DMS79 treated with DMSO at 0.1 percent for 48 hours (cell line): Measurements from ENCODE around the gene ASCC2.
A peak's percentile ranks its signal among the peaks of the same experiment; 100 is the strongest.
"Not testable (repeated sequence)": the region's sequence is repeated elsewhere in the genome, so short reads cannot be mapped to it uniquely, and the experiment has no call there.

Experiments used
- DNase-seq: peaks from one replicate; lab custom pipeline; 2025; lab: John Stamatoyannopoulos, UW

Gene ASCC2

DNA sequence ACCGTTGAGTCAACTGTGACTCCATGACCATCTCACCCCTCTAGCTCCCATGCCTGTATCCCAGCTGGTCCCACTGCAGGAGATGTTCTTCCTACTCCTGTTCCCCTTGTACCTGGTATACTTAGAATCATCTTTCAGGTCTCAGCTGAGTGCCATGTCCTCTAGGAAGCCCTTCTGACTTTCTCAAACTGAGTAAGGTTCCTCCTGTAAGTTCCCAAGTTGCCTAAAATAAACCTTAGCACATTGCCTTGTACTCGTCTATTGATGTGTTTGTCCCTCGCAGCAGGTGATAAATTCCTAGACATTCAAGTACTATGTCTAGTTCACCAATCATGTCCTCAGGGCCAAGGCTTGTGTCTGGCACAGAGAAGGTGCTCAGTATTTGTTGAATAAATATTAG, 18.4 kb upstream of the ASCC2 start:
- no peak for DNase-seq

DNA sequence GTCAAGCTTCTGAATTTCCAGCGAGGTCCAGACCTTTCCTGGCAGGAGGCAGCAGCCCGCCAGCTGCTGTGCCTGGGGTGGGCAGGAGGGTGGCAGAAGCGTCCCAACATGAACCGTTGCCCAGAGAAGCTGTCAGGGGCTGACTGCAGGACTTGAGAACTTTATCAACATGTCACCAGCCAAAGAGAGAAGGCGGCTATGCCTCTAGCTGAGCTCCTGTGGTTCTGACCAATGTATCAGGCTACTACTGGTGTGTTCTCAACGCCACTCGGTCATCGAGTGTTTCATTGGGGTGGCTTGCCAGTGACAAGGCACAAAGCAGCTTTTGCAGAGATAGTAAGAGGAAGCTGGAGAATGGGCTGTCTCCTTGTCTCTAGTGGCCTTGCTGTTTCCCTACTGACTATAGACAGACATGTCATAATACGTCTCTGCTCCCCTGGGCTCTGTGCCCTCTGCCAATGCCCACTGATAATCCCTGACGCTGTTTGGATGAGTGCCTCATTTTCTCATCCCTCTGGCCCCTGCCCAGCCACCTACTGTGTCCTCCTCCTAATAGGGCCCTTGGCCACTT, 17.6 kb upstream of the ASCC2 start:
- DNase-seq, result no peak

DNA sequence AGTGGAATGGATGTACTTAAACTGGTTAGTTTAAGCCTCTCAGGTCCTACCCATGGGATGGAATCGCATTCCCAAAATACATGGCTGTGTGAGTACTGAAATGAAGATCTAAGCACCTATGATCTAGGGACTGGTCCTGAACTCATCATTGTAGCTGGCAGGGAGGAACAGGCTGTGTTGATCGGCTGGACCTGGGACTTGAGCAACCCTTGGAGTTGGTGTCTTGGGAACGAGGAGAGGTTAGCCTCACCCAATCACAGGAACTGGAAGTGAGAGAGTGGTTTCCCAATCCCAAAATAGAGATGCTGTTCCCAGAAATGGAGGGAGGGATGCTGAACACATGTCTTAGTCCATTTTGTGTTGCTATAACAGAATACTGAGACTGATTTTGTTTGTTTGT, 16.4 kb upstream of the ASCC2 start:
- DNase-seq, result no peak

DNA sequence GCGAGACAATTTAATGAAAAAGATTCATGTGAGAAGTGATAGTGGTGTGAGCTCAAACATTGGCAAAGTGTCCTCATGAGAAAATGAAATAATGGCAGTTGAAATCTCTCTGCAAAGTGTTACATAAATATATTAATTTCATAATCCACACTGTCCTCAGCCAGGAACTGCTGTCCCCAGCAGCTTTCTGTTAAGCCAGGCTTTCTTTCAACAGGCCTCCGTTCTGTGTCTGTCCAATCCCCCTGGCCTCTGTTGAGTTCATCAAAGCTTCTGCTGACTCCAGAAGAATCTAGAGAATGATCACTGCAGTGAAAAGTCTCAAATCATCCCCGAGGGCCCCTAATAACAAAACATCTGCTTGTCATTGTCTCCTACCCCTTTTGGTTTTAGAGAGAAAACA, 10.0 kb upstream of the ASCC2 start:
- DNase-seq, result no peak

DNA sequence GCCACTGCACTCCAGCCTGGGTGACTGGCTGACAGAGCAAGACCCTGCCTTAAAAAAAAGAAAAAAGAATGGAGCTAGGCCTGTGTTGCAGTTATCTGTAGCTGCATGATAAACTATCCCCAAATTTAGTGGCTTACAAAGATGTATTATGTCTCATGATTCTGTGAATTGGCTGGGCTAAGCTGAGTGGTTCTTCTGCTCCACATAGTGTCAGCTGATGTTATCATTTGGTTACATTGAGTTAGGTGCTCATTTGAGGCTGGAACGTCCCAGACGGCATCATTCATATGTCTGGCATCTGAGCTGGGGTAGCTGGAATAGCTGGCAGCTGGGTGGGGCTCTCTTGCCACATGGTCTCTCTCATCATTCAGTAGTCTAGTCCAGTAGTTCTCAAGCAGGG, 8.2 kb upstream of the ASCC2 start:
- DNase-seq, result no peak

DNA sequence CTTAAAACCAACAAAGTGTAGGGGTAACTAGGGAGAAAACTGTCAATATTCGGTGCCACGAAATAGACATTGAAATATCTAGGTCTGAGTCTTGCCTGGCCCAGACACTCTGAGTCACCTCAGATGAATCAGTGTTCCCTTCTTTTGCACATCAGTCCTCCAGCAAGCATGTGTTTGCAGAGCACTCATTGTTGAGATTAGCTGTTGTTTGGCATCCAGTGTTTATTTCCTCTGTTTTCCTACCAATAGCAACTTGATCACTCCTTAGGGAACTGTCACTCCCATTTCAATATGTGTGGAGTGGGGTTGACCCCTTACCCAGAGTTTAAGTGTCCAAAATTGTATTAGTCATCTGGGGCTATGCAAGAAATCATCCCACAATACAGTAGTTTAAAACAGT, 4.7 kb upstream of the ASCC2 start:
- DNase-seq, result no peak

DNA sequence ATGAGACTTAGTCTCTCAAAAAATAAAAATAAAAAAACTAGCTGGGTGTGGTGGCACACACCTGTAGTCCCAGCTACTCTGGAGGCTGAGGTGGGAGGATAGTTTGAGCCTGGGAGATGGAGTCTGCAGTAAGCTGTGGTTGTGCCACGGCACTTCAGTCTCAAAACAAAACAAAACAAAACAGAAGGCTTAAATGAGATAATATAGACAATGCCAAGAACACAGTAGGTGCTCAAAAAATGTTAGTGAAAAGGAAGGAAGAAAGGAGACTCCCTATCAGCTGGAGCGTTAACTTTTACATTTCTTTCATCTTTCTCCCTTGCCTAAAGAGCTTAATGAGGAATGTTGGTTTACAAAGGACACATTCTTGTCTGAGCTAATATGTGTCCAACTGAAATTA, 4.1 kb upstream of the ASCC2 start:
- no peak for DNase-seq

DNA sequence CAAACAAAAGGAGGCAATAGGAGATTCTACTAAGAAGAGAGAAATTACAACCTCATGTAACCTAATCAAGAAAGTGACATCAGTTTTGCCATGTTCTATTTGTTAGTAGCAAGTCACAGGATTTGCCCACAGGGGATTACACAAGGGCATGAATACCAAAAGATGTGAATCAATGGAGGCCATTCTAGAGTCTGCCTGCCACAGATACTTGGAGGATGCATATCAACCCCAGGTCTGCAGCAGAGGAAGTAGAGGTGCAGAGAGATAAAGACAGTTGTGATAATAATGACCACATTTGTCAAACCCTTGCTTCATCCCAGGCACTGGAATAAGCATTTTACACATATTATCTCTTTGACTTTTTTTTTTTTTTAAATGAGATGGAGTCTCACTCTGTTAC, 2.4 kb upstream of the ASCC2 start:
- DNase-seq, result no peak

DNA sequence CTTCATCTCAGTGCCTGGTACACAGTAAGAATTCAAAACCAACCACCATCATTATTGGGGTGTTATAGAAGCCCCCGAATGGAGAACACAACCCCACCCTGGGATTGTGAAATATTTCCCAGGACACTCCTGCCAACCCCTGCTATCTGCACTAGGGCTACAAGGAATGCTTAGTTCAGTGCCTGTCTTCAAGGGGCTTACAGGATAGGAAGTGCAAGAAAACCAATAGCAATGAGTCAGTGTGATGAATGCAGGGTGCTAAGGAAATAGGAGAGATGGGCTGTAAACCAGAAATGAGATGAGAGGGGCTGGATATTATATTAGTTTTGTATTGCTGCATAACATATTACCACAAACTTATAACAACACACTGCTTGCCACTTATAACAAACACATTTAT, 965 bp upstream of the ASCC2 start:
- DNase-seq, result no peak

DNA sequence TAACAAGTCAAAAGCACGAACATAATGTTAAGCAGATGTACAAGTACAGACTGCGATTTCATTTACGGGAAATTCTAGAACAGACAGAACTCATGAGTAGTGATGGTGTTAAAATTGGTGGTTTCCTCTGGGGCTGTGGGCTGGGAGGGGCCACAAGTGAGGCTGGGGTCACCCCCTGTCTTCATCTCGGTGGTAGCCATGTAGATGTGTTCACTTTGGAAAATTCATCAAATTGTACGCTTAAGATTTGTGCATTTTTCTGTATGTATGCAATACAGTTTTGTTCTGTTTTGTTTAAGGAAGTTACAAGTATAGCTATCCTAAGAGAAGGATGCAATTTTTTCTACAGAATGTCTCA, 504 bp upstream of the ASCC2 start:
- DNase-seq, result no peak

DNA sequence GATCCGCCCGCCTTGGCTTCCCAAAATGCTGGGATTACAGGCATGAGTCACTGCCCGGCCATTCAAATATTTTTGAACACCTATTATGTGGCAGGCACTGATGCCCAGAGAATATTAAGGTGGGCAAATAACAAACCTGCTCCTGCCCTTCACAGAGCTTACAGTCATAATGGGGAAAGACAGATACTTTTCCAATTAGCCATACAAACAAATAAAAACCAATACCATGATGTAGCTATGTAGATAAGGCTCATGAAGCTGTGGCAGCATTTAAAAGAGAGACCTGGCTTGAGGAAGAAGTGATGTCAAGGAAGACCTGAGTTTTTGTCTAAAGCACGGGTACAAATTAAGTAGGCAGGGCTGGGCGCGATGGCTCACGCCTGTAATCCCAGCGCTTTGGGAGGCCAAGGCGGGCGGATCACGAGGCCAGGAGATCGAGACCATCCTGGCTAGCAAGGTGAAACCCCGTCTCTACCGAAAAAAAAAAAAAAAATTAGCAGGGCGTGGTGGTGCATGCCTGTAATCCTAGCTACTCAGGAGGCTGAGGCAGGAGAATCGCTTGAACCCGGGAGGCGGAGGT, 1.2 kb downstream of the ASCC2 start:
- DNase-seq, result not testable (repeated sequence)

DNA sequence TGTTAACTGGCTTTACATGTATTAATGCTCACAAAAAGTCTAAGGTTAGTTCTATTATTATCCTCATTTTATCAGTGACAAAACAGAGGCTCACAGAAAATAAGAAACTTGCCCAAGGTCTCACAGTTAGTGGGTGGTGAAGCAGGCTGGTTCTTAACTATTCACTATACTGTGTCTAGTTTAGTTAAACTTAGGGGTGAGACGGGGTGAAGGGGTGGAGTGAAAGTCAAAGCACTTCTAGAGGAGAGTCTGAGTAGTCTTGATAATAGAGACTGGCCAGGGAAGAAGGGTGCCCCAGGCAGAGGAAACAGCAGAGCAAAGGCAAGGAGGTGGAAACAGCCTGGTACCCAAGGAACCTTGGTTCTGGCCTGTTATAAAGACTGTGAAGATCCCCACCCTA, 4.0 kb downstream of the ASCC2 start:
- DNase-seq, result no peak

DNA sequence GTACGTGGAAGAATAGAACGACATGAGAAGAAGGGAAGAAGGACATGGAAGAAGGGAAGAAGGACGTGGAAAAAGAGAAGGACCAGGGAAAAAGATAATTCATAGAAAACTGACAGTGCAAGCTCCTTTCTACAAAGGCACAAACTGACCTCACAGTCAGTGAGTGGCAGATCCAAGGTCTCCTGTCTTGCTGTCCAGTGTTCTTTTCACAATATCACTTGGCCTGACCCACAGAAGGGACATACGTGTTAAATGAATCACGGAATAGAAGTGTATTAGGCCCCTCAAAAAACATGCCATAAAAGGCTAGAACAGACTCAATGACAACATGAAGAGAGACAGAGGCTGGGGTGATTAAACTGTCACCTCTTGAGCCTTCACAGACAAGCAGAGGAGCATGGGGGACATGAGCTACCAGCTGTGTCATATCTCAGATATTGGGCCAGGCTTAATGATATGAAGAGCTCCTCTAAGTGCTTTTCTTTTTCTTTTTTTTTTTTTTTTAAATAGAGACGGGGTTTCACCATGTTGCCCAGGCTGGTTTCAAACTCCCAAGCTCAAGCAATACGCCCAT, 4.6 kb downstream of the ASCC2 start:
- DNase-seq, result no peak

DNA sequence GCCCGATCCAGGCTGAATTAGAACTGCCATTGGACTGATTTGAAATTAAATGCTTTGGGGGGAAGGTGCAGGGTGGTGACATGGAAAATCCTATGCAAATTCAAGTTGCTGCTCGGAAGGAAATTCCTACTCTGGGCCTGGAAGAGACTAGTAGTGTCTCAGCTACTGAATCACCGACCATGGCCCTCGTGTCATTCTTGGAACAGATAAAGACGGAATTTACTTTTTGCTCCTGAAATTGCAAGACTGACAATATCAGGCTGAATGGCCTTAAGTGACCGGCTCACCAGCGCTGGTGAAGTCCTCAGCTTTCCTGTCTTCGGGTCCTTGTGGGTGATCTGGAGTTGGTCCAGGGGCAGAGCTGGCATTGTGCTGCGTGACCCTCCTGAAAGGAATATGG, 6.1 kb downstream of the ASCC2 start:
- no peak for DNase-seq

DNA sequence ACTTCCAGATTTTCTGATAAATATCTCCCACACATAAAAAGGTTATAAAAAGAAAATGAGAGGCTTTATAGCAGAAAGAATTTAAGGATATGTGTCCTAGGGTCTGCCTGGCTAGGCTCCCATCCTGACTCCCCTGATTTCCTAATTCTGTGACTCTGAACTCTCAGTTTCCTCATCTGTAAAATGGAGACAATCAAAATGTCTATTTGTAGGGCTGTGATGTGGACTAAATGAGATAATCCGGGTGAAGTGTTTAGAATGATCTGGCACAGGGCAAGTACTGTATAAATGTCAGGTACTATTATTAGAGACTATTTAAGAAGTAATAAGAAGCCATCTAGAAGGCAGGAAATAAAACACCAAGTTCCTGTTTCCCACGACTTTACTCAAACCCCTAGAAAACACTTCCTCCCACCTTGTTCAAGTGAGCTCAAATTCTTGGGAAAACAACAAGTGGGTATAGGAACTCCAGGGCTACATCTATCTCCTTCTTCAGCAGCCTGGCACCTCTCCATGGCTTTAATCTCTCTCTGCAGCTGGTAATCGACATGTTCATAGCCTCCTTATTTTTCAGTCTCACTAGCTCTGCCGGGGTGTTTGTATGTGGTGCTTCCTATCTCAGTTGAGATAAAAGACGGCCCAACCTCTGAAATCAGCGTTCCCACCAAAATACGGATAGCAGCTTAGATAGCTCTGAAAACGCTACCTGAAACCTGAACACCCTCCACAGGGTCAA, 6.7 kb downstream of the ASCC2 start:
- no peak for DNase-seq

DNA sequence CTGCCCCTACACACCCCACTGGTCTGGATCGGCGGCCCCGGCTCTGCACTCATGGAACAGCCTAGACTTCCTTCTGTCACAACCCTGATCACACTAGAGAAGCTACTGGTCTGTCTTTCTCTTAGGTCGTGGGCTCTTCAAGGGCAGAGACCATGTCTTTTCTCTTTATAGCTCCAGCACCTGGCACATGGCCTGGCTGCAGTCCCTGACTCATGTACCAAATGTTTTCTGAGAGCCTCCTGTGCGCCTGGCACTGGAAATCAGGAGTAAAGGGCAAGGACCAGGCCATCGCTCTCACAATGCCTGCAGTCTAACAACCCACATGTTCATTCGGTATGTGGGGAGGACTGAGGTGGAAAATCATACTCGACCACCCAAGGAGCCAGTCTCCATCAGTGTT, 7.5 kb downstream of the ASCC2 start:
- DNase-seq, result no peak

DNA sequence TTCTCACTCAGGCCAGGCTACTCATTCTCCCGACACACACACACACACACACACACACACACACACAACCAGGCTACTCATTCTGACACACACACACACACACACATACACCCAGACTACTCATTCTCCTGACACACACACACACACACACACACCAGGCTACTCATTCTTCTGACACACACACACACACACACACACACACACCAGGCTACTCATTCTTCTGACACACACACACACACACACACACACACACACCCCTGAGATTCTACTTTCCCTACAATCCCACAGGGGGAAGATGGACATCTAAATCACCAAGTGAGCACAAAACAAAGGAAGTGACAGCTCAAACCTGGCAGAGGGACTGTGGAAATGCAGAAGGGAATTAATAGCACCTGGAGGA, 10.3 kb downstream of the ASCC2 start:
- not testable (repeated sequence) for DNase-seq

DNA sequence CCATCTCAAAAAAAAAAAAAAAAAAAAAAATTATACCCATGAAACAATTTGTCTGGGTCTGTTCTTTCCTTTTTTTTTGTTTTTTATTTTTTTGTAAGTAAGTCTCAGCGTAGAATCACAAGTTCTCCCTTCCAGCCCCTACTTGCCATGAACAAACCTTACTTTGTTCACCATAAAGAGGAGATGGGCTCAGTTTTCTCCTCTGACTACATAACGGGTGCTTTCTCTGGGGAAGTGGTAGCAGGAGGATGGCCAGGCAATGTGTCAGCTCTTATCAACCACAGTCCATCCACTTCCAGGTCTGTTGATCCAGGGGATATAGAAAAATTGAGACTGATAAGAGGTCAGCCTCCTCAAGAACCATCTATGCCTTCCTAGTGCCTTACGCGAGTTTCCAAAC, 11.0 kb downstream of the ASCC2 start:
- DNase-seq, result no peak

DNA sequence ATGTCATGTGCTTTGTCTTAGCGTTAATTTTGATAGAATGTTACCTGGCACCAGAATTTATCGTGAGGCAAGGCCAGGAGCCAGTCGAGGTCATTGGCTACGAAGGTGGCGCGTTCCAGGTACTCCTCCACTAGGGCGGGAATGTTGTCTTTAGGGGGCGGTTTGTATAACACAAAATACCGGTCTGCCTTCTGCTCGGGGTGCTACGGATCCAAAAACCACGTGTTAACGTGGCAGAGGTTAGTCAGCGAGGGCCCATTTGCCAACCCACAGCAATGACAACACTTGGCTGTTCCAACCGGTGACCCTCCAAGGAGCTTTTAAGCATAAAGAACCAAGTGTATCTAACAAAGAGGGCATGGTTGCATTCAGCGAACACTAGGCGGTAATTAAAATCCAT, 12.5 kb downstream of the ASCC2 start:
- no peak for DNase-seq

DNA sequence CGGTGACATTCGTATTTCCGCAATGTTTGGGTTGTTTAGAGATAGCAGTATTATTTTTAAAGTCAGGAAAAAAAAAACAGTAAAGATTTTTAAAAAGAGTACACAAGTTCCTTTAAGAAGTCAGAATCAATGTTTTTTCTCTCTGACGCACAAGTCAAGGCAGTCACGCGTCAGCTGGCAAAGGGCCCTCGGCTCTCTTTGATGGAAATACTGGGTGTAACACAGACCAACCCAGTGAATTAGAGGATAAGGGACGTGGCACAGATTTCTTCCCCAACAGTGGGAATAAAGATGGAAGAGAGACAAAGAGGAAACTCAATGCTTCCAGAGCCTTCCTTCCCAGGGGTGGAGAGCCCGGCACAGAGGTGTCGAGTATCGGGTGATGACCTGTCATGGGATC, 13.4 kb downstream of the ASCC2 start:
- DNase-seq, result no peak

DNA sequence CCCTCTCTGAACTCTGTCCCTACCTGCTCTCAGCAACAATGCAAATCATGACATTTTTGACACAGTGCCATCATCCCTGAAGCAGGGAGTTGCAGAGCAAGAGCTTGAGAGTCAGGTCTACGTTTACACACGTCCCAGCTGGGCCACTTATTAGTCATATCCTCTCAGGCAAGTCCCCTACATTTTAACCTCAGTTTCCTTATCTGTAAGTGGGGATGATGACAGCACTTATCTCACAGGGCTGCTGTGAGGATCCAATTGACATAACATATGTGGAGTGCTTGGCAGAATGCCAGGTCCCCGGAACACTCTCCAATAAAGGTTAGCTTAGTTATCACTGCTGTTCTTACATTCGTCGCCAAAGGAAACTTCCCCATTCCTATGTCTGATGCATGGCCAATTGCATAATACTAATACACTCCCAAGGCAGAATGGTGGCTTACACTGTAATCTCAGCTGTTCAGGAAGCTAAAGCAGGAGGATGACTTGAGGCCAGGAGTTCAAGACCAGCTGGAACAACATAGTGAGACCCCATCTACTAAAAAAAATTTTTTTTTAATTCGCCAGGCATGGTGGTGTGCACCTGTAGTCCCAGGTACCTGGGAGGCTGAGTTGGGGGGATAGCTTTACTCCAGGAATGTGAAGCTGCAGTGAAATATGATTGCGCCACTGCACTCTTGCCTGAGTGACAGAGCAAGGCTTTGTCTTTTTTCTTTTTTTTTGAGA, 16.6 kb downstream of the ASCC2 start:
- DNase-seq, result peak; percentile 75

DNA sequence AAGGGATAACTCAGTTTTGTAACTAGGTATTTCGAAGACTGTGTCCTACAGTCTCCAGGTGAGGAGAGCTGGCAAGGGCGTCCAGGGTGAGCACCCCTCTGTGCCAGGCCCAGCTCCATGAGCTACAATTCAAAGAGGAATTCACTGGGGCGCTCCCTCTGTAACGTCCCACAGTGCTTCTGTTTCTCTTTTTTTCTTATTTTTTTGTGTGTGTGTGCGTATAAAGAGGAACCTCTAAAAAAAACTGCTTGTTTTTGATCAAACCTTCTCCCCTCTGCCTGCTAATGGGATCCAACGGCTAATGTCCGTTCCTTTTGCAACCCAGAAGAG, 17.1 kb downstream of the ASCC2 start:
- DNase-seq, result no peak

DNA sequence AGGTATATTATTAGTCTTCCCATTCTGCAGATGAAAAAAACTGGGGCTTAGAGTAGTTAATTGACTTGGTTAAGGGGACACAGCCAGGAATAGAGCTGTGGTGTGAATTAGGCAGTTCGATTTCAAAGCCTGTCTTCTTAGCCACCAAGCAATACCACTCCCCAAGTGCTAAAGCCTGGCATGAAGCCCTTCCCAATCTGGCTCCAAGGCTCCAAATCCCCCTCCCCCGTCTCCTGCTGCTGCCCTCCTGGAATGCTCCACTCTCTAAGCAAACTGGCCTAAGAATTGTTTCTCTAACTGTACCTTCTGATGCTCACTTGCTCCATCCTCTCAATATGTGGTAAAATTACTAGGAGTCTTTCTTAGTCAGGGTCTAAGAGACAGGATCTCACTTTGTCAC, 18.6 kb downstream of the ASCC2 start:
- no peak for DNase-seq
